ENCODE data around the gene STK32B. TPM values are rescaled to one million over a fixed set of nuclear protein-coding genes. Genes with fewer than 3 reads are reported as not detected.

The STK32B gene
- total RNA-seq, 1 donor, result 5.3 TPM

DNA sequence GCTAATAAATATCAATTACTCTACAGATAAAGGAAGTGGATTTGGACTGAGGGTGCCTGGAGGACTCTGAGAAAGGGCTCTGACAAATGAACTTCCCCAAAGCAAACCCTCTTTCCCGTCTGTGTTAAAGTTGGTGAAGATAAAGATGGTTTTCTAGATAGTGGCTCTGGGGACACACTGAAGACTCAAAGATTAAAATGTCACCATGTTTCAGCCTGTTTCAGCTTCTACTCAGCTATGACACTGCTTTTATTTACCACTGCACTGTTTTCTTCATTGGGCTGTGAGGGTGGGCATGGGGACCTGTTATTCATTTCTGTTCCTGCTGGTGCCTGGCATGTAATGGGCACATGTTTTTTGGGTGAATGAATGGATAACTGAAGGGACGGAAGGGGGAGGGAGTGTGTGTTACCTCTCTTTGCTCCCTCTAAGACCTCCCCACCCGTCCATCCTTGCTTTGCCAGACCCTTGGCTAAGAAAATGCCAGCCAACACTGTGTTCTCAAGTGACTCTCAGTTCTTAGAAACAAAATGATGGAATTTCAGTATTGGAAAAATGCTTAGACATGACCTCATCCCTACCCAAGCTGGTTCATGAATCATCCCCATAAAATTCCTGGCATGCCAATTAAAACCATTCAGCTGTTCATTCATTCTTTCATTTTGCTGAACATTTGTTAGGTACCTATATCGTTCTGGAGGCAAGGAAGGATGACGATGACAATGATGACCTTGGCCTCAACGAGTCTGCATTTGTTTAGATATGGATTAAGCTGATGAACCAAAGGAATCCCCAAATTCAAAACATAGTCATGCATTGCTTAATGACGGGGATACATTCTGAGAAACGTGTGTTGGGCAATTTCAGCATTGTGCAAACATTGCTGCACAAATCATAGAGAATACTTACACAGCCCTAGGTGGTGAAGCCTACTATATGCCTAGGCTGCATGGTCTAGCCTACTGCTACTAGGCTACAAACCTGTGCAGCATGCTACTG is 13.4 kb upstream of the STK32B start:
- no peak overlapping the region for H3K4me3 ChIP-seq (ENCODE audit: low read depth, low read length)

DNA sequence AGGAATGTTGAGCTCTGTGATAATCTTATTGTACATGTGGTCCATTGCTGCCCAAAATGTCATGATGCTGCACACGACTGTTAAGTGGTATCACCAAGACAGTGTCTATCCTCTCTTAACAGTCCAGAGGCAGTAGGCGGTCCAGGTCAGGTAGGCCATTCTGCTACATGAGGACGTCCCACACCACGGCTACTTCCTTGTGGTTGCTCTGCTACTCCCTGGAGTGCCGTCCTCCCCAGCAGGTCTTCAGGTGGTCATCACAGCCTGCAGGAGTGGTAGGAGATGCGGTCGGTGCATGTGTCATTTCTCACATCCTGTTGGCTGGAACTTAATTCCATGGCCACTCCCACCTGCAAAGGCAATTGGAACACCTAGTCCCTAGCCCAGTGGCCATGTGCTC is 11.5 kb upstream of the STK32B start:
- TF ChIP-seq, protein P1, sequence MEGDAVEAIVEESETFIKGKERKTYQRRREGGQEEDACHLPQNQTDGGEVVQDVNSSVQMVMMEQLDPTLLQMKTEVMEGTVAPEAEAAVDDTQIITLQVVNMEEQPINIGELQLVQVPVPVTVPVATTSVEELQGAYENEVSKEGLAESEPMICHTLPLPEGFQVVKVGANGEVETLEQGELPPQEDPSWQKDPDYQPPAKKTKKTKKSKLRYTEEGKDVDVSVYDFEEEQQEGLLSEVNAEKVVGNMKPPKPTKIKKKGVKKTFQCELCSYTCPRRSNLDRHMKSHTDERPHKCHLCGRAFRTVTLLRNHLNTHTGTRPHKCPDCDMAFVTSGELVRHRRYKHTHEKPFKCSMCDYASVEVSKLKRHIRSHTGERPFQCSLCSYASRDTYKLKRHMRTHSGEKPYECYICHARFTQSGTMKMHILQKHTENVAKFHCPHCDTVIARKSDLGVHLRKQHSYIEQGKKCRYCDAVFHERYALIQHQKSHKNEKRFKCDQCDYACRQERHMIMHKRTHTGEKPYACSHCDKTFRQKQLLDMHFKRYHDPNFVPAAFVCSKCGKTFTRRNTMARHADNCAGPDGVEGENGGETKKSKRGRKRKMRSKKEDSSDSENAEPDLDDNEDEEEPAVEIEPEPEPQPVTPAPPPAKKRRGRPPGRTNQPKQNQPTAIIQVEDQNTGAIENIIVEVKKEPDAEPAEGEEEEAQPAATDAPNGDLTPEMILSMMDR (IDR thresholded peaks at IDR 0.05; ENCODE audit: insufficient read depth, low read length), result no peak
- H3K4me3 ChIP-seq (ENCODE audit: low read depth, low read length), result no peak overlapping the region
- no peak for DNase-seq (ENCODE audit: low read depth)

More for the DNA sequence above, 13.4 kb upstream of the STK32B start:
- DNase-seq (ENCODE audit: low read depth), result peak; percentile 91
- TF ChIP-seq, protein P1 (IDR thresholded peaks at IDR 0.05; ENCODE audit: insufficient read depth, low read length), result no peak

DNA sequence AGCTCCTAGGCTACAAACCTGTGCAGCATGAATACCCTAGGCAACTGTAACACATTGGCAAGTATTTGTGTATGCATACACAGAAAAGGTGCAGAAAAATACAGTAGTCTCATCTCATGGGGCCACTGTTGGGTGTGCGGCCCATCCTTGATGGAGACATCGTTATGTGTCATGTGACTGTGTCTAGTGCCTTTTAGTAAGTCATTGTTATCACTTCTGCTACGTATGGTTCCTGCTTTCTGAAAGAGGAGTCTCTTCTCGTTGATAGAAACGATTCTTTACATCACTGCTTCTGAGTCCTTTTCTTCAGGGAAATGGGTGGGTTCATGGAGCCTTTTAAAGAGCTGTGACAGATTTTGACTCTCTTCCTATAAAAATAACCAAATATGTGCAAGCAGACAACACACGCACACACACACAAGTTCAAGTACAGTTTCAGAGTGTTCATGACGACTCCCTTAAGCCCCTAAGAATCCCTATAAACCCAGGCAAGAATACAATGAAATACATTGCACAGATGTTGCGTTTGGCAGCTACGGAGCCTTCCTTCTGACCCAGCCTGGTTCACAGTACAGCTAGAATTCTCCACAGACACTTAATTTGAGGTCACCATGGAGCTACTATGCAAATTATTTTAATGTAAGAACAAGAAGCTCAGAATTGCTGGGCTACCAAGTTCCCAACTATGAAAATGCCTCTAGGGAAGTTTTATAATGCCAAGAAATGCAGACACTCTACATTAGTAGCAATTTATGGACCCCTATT is 10.2 kb upstream of the STK32B start:
- no peak for DNase-seq (ENCODE audit: low read depth)
- H3K4me3 ChIP-seq (ENCODE audit: low read depth, low read length), result no peak overlapping the region
- TF ChIP-seq, protein P1 (IDR thresholded peaks at IDR 0.05; ENCODE audit: insufficient read depth, low read length), result no peak

- DNase-seq (ENCODE audit: low read depth), result no peak
- H3K4me3 ChIP-seq (ENCODE audit: low read depth, low read length), result no peak overlapping the region
- TF ChIP-seq, protein P1 (IDR thresholded peaks at IDR 0.05; ENCODE audit: insufficient read depth, low read length), result no peak
These were observed 9.6 kb upstream of the STK32B start for GRCh38 chr4:5041699-5042098.

DNA sequence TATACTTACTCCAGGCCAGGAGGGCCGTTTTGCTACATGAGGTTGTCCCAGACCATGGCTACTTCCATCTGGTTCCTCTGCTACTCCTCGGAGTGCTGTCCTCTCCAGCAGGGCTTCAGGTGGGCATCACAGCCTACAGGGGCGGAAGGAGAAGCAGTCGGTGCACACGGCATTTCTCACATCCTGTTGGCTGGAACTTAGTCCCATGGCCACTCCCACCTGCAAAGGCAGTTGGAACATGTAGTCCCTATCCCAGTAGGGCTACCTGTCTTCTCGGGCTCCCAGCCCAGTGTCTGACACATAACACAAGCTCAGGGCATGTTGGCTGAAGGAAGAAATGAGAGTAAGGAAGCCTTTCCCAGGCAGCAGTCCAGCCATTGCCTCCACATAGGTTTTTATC is 7.7 kb upstream of the STK32B start:
- TF ChIP-seq, protein P1 (IDR thresholded peaks at IDR 0.05; ENCODE audit: insufficient read depth, low read length), result no peak
- DNase-seq (ENCODE audit: low read depth), result no peak
- no peak overlapping the region for H3K4me3 ChIP-seq (ENCODE audit: low read depth, low read length)

DNA sequence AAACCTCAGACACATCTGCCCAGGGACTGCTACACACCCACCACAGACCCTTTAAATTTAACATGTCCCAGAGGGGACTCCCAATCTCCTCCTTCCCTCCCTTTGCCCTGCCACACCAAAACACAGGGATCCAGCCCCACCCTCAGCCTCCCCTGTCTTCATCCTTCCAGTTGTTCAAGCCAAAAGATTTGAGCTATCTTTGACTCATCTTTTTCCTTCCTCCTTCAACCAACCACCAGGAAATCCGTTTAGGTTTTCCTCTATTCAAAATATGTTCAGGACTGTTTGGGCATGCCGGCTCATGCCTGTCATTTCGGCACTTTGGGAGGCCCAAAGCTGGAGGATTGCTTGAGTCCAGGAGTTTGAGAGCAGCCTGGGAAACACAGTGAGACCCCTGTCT is 6.9 kb upstream of the STK32B start:
- no peak overlapping the region for H3K4me3 ChIP-seq (ENCODE audit: low read depth, low read length)
- DNase-seq (ENCODE audit: low read depth), result no peak
- TF ChIP-seq, protein P1 (IDR thresholded peaks at IDR 0.05; ENCODE audit: insufficient read depth, low read length), result no peak

Measured in fibroblast of the aortic adventitia (primary cell).